Right lobe of liver (tissue), 6 donors: Measurements from ENCODE around the gene TNS4. TPM values are rescaled to one million over a fixed set of nuclear protein-coding genes. Genes with fewer than 3 reads are reported as not detected.

ENCODE experiments used
- ATAC-seq, 4 donors: fragments of 200-7000 bp; cut with Tn5 transposase; one replicate each; pipeline ENCODE4 v1.9.1; 2020; ENCODE audit warnings: mild to moderate bottlenecking in 4 of 4, moderate library complexity in 4 of 4
- DNase-seq, 3 donors: peaks; one replicate each; pipeline ENCODE4 v3.0.0-alpha.2; 2020
- H3K27ac ChIP-seq, 3 donors: fragments of 200-600 bp; one replicate each; pipeline ENCODE4 v1.8.0; 2022
- H3K27me3 ChIP-seq, 2 donors: fragments of 200-600 bp; one replicate each; pipeline ENCODE4 v1.8.0; 2022
- H3K36me3 ChIP-seq, 4 donors: fragments of 200-600 bp; sonication (generic) in 1 of 4; one replicate each; pipeline versions ENCODE4 v1.5.1 to v1.8.0; 2017 to 2022; ENCODE audit warnings: control low read depth in 1 of 4
- H3K4me1 ChIP-seq, 4 donors: fragments of 200-600 bp; sonication (generic) in 1 of 4; one replicate each; pipeline versions ENCODE4 v1.5.1 to v1.8.0; 2017 to 2022; ENCODE audit warnings: control low read depth in 1 of 4
- H3K4me3 ChIP-seq, 3 donors: fragments of 200-600 bp; one replicate each; pipeline ENCODE4 v1.8.0; 2022
- H3K9me3 ChIP-seq, 4 donors: fragments of 200-600 bp; sonication (generic) in 1 of 4; one replicate each; pipeline versions ENCODE4 v1.5.1 to v1.8.0; 2017 to 2022; ENCODE audit warnings: control low read depth in 1 of 4
- POLR2A ChIP-seq: fragments of 450-650 bp; IDR thresholded peaks from one replicate; pipeline ENCODE4 v1.6.1; 2017; ENCODE audit warnings: antibody characterized with exemption, mild to moderate bottlenecking
- WGBS: methylation state at CpG from one replicate; pipeline ENCODE4 v1.1.6; 2018; ENCODE audit warnings: low coverage, low lambda C conversion rate; ENCODE audit not compliant: insufficient coverage; ENCODE audit errors: missing lambda C conversion rate; 5-methylcytosine and 5-hydroxymethylcytosine counted together
- intact Hi-C, 2 donors: fragments of 100-400 bp; cut with DNase I; formaldehyde crosslinking; loops; one replicate each; pipeline versions ENCODE4 v1.11.2 to v1.14.1; 2022
- total RNA-seq, 6 experiments: library from RNA; depleted of rRNA in 2 of 6; stranded (reverse); fragments of >200 nt in 2 of 6; fragmentation: NEBNext Ultra II Directional in 3 of 6; extraction: Animal tissue kit (Norgen Biotek cat#: 25700) in 3 of 6; gene quantifications; one replicate each; pipeline versions ENCODE4 v1.1.0 to v1.2.4, GENCODE V29; 2016 to 2023
- TF ChIP-seq, protein P1 (sequence below), 4 donors: fragments of 200-600 bp in 3 of 4; fragments of 450-650 bp in 1 of 4; IDR thresholded peaks; one replicate each; pipeline versions ENCODE4 v1.5.1 to v1.8.0; 2016 to 2022; ENCODE audit warnings: antibody characterized with exemption in 4 of 4, mild to moderate bottlenecking in 2 of 4
- donor health status: DM: no; HTN: yes; CAD: no.
- donor health status: DM: no; HTN: no; CAD: no.
- donor health status: DM: no; HTN: no; CAD: no.
- donor health status: DM: no; HTN: yes; CAD: no.
- donor health status: DM: no; HTN: yes; CAD: no.

The TNS4 gene
- total RNA-seq, 6 experiments from 2014 or later = not detected

DNA sequence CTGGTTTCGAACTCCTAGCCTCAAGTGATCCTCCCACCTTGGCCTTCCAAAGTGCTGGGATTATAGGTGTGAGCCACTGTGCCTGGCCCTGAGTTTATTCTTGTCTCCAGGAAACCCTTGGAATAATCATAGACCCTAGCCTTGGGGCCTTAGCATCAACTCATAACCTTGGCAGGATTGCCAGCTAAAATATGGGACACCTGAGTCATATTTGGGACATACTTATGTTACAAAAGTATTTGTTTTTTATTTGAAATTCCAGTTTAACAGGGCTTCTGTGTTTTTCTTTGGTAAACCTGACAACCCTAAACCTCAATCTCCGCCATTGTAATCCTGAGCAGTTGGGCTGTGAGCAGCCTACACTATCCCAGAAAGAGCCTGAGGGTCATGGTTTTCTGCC lies 28.6 kb upstream of the TNS4 start:
- H3K4me1 ChIP-seq = peaks cover 0 to 8% (median 2%) of the 10 kb centered on the region in 4 donors
- DNase-seq (no peak), ATAC-seq (no peak)
- H3K36me3 ChIP-seq = no peaks in the 10 kb centered on the region
- H3K27me3 ChIP-seq = no peaks in the 10 kb centered on the region
- WGBS = 100% methylated on average over 1 of the region's 2 CpGs
- intact Hi-C loops = loop anchor here (10.0 kb wide), 2 partner anchors 65 to 85 kb away; partner anchors contain the start of gene IGFBP4 (in 1 of the 2)
- TF ChIP-seq, protein P1, sequence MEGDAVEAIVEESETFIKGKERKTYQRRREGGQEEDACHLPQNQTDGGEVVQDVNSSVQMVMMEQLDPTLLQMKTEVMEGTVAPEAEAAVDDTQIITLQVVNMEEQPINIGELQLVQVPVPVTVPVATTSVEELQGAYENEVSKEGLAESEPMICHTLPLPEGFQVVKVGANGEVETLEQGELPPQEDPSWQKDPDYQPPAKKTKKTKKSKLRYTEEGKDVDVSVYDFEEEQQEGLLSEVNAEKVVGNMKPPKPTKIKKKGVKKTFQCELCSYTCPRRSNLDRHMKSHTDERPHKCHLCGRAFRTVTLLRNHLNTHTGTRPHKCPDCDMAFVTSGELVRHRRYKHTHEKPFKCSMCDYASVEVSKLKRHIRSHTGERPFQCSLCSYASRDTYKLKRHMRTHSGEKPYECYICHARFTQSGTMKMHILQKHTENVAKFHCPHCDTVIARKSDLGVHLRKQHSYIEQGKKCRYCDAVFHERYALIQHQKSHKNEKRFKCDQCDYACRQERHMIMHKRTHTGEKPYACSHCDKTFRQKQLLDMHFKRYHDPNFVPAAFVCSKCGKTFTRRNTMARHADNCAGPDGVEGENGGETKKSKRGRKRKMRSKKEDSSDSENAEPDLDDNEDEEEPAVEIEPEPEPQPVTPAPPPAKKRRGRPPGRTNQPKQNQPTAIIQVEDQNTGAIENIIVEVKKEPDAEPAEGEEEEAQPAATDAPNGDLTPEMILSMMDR (IDR thresholded peaks at IDR 0.05) = no peak
- TF ChIP-seq POLR2A = no peak
- H3K4me3 ChIP-seq = no peak overlapping the region
- H3K27ac ChIP-seq = no peak overlapping the region
- no peaks in the 10 kb centered on the region for H3K9me3 ChIP-seq

DNA sequence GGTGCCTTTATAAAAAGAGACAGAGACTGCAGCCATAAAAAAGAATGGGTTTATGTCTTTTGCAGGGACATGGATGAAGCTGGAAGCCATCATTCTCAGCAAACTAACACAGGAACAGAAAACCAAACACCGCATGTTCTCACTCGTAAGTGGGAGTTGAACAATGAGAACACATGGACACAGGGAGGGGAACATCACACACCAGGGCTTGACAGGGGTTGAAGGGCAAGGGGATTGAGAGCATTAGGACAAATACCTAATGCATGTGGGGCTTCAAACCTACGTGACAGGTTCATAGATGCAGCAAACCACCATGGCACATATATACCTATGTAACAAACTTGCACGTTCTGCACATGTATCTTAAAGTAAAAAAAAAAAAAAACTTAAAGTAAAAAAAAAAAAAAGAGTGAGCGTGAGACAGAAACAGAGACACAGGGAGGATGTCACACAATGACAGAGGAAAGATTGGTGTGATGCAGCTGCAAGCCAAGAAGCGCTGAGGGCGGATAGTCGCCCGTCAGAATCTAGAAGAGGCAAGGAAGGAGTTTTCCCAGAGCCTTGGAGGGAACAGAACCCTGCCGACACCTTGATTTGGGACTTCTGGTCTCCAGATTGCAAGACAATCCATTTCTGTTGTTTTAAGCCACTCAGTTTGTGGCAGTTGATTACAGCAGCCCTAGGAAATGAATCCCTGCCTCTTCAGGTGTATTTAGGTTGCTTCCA lies 27.4 kb upstream of the TNS4 start:
- Histone ChIP-seq H3K9me3 (no peaks in the 10 kb centered on the region), H3K36me3 (no peaks in the 10 kb centered on the region), H3K27ac (no peak overlapping the region), H3K4me3 (no peak overlapping the region), H3K4me1 (peaks cover 0 to 7% (median 2%) of the 10 kb centered on the region in 4 donors), H3K27me3 (no peaks in the 10 kb centered on the region)
- no peak for TF ChIP-seq POLR2A
- TF ChIP-seq, protein P1 (IDR thresholded peaks at IDR 0.05) = no peak
- no peak for DNase-seq
- 76% methylated on average over 8 of the region's 10 CpGs for WGBS
- ATAC-seq = no peak
- intact Hi-C loops = no loop called here

DNA sequence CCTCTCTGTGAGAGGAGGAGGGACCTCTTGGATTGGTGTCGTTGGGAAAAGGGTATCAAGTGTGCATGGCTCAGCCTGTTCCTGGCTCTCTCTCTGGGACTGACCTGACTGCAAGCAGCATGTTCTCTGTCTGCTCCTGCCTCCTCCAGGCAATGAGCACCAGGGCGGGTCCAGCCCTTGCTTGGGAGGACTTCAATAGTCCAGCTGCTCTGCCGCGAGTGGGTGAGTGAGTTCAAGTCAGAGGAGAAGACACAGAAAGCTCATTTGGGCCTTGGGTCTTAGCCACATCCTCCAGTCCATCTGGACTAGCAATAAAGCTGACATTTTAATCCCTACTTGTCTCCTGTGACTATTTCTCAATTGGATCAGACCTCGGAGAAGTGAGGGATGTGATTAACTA lies 25.2 kb upstream of the TNS4 start:
- intact Hi-C loops = no loop called here
- DNase-seq (no peak), ATAC-seq (no peak)
- 85% methylated on average over 2 of the region's 5 CpGs for WGBS
- no peak for TF ChIP-seq POLR2A
- TF ChIP-seq, protein P1 (IDR thresholded peaks at IDR 0.05) = no peak
- Histone ChIP-seq H3K27me3 (no peaks in the 10 kb centered on the region), H3K4me1 (peaks cover 0 to 4% (median 0%) of the 10 kb centered on the region in 4 donors), H3K9me3 (no peaks in the 10 kb centered on the region), H3K36me3 (no peaks in the 10 kb centered on the region), H3K4me3 (no peak overlapping the region), H3K27ac (no peak overlapping the region)

DNA sequence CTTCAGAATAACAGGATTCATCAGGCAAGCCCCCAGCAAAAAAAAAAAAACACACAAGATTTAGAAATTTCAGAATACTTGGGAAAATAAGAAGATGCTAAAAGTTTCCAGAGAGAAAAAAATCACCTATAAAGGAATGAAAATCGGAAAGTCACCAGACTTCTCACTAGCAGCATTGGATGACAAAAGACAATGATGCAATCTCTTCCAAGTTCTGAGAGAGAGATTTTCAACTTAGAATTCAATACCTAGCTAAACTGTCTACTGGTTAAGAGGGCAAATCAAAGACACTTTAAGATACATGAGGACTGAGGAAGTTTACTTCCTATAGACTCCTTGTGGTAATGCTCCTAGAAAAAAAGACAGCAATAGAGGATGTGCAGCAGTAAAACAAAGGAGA lies 23.9 kb upstream of the TNS4 start:
- Histone ChIP-seq H3K27ac (no peak overlapping the region), H3K4me1 (peaks cover 0 to 4% (median 0%) of the 10 kb centered on the region in 4 donors), H3K9me3 (no peaks in the 10 kb centered on the region), H3K27me3 (no peaks in the 10 kb centered on the region), H3K4me3 (no peak overlapping the region), H3K36me3 (no peaks in the 10 kb centered on the region)
- ATAC-seq (no peak), DNase-seq (no peak)
- no peak for TF ChIP-seq POLR2A
- TF ChIP-seq, protein P1 (IDR thresholded peaks at IDR 0.05) = no peak
- intact Hi-C loops = no loop called here
- WGBS = 100% methylated on average over 1 of the region's 1 CpG
